ENCODE data around the gene TRIO. TPM values are rescaled to one million over a fixed set of nuclear protein-coding genes. Genes with fewer than 3 reads are reported as not detected.

Gene TRIO
- total RNA-seq, 2 experiments from 2014 or later = 3.6 to 4.6 TPM

- H3K9me3 Mint-ChIP-seq = no peaks in the 10 kb centered on the region
- intact Hi-C loops (cut with micrococcal nuclease) = no loop called here
- peaks cover 41% of the 10 kb centered on the region for H3K4me1 Mint-ChIP-seq (ENCODE audit: low read depth)
- no peaks in the 10 kb centered on the region for H3K36me3 Mint-ChIP-seq (ENCODE audit: low read depth)
- no peak overlapping the region for H3K27ac Mint-ChIP-seq
- CTCF ChIA-PET = interaction anchor here (1.2 kb wide), 1 partner anchor 18 kb away, joined by 4 read pairs; no protein-coding TSS in a partner anchor
- H3K4me3 Mint-ChIP-seq = no peak overlapping the region
- H3K27me3 Mint-ChIP-seq (ENCODE audit: low read depth) = peaks cover 2% of the 10 kb centered on the region
- no peak for DNase-seq
Measured at GRCh38 chr5:14417792-14418765, 274.9 kb downstream of the TRIO start.

GRCh38 chr5:14419686-14420085 is 276.5 kb downstream of the TRIO start:
- H3K4me1 Mint-ChIP-seq (ENCODE audit: low read depth) = peaks cover 34% of the 10 kb centered on the region
- H3K27ac Mint-ChIP-seq = no peak overlapping the region
- no peaks in the 10 kb centered on the region for H3K36me3 Mint-ChIP-seq (ENCODE audit: low read depth)
- intact Hi-C loops (cut with micrococcal nuclease) = no loop called here
- no peak for DNase-seq
- no peaks in the 10 kb centered on the region for H3K9me3 Mint-ChIP-seq
- H3K27me3 Mint-ChIP-seq (ENCODE audit: low read depth) = peaks cover 2% of the 10 kb centered on the region
- CTCF ChIA-PET = interaction anchor here (1.0 to 1.3 kb wide), 2 partner anchors 9 to 17 kb away, joined by 3 to 4 read pairs; no protein-coding TSS in a partner anchor
- H3K4me3 Mint-ChIP-seq = no peak overlapping the region

DNA sequence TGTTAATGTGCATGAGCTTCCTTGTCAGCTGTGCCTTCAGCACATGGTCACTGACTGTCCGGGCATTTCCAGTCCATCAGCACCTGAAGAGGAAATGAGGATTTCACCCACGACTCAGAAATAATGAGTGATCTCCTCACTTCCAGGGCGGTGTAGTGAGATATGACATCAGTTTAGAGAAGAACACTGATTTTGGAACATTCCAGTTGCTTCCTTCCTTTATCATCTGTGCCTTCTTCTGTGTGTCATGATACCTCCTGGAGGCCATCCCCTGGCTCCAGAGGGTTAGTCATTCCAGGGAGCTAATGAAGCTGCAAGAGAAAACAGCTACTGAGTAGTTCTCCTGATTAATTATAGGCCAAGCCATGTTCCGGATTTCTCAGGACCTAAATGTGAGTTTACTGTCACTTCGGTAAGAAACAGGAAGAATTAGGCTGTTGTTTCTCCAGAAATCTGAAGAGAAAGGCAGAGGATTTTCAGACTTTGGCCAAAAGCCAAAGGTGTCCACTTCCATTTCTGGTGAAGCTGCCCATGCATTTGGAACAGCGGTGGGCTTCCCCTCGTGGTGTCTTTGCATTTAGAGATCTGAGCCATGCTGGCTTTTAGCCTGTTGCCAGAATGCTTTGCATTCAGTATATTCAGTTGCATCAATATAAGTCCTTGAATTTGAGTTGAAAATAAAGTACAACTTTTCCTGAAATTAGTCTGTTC is 277.1 kb downstream of the TRIO start:
- H3K4me1 Mint-ChIP-seq (ENCODE audit: low read depth) = peaks cover 34% of the 10 kb centered on the region
- H3K27ac Mint-ChIP-seq = no peak overlapping the region
- H3K9me3 Mint-ChIP-seq = no peaks in the 10 kb centered on the region
- no peak overlapping the region for H3K4me3 Mint-ChIP-seq
- CTCF ChIA-PET = interaction anchor here (0.6 to 1.3 kb wide), 3 partner anchors 8 to 230 kb away, joined by 3 to 4 read pairs (median 3); no protein-coding TSS in a partner anchor
- DNase-seq = no peak
- intact Hi-C loops (cut with micrococcal nuclease) = no loop called here
- H3K27me3 Mint-ChIP-seq (ENCODE audit: low read depth) = peaks cover 2% of the 10 kb centered on the region
- H3K36me3 Mint-ChIP-seq (ENCODE audit: low read depth) = no peaks in the 10 kb centered on the region

GRCh38 chr5:14421851-14422250 is 278.7 kb downstream of the TRIO start:
- peaks cover 22% of the 10 kb centered on the region for H3K4me1 Mint-ChIP-seq (ENCODE audit: low read depth)
- CTCF ChIA-PET = interaction anchor here (0.6 to 0.9 kb wide), 2 partner anchors 23 to 156 kb away, joined by 3 read pairs; no protein-coding TSS in a partner anchor
- no peak overlapping the region for H3K4me3 Mint-ChIP-seq

GRCh38 chr5:14424011-14424685 is 281.0 kb downstream of the TRIO start:
- Mint-ChIP-seq H3K9me3 (no peaks in the 10 kb centered on the region), H3K27ac (peak overlapping the region; percentile 72), H3K4me3 (no peak overlapping the region), H3K4me1 (ENCODE audit: low read depth) (peaks cover 17% of the 10 kb centered on the region), H3K36me3 (ENCODE audit: low read depth) (no peaks in the 10 kb centered on the region), H3K27me3 (ENCODE audit: low read depth) (no peaks in the 10 kb centered on the region)
- intact Hi-C loops (cut with micrococcal nuclease) = loop anchor here (1.0 kb wide), 2 partner anchors 9 to 13 kb away; no protein-coding TSS in a partner anchor
- DNase-seq = peak; percentile 76
- CTCF ChIA-PET = no interaction called here

More at GRCh38 chr5:14421851-14422250, 278.7 kb downstream of the TRIO start:
- intact Hi-C loops (cut with micrococcal nuclease) = no loop called here
- no peak overlapping the region for H3K27ac Mint-ChIP-seq
- no peaks in the 10 kb centered on the region for H3K36me3 Mint-ChIP-seq (ENCODE audit: low read depth)
- H3K9me3 Mint-ChIP-seq = no peaks in the 10 kb centered on the region
- H3K27me3 Mint-ChIP-seq (ENCODE audit: low read depth) = peaks cover 2% of the 10 kb centered on the region
- no peak for DNase-seq

GRCh38 chr5:14425559-14425958 is 282.4 kb downstream of the TRIO start:
- H3K36me3 Mint-ChIP-seq (ENCODE audit: low read depth) = no peaks in the 10 kb centered on the region
- CTCF ChIA-PET = no interaction called here

DNA sequence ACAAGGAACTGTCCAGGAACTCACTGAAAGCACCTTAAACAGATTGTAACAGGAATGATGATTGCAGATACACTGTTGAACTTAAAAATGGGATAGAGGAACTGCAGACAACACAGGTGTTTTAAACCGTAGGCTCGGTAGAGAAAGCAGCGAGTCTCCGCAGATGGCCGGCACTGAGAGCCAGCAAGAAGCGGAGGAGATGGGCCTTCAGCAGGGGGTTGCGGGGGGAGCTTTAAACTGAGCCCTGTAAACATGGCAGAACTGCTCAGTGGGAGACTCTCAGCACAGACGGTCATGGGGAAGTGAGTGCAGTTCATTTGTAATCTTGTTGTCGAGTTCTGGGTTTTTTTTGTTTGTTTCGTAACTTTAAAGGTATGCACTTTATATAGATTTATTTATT is 283.4 kb downstream of the TRIO start:
- no peak for DNase-seq
- H3K9me3 Mint-ChIP-seq = no peaks in the 10 kb centered on the region
- CTCF ChIA-PET = no interaction called here
- H3K36me3 Mint-ChIP-seq (ENCODE audit: low read depth) = no peaks in the 10 kb centered on the region
- H3K4me1 Mint-ChIP-seq (ENCODE audit: low read depth) = peaks cover 17% of the 10 kb centered on the region
- no peaks in the 10 kb centered on the region for H3K27me3 Mint-ChIP-seq (ENCODE audit: low read depth)
- no peak overlapping the region for H3K27ac Mint-ChIP-seq
- no peak overlapping the region for H3K4me3 Mint-ChIP-seq
- intact Hi-C loops (cut with micrococcal nuclease) = no loop called here

More at GRCh38 chr5:14425559-14425958, 282.4 kb downstream of the TRIO start:
- Mint-ChIP-seq H3K4me3 (no peak overlapping the region), H3K27ac (no peak overlapping the region), H3K27me3 (ENCODE audit: low read depth) (no peaks in the 10 kb centered on the region), H3K9me3 (no peaks in the 10 kb centered on the region), H3K4me1 (ENCODE audit: low read depth) (peaks cover 17% of the 10 kb centered on the region)
- intact Hi-C loops (cut with micrococcal nuclease) = no loop called here
- DNase-seq = no peak

DNA sequence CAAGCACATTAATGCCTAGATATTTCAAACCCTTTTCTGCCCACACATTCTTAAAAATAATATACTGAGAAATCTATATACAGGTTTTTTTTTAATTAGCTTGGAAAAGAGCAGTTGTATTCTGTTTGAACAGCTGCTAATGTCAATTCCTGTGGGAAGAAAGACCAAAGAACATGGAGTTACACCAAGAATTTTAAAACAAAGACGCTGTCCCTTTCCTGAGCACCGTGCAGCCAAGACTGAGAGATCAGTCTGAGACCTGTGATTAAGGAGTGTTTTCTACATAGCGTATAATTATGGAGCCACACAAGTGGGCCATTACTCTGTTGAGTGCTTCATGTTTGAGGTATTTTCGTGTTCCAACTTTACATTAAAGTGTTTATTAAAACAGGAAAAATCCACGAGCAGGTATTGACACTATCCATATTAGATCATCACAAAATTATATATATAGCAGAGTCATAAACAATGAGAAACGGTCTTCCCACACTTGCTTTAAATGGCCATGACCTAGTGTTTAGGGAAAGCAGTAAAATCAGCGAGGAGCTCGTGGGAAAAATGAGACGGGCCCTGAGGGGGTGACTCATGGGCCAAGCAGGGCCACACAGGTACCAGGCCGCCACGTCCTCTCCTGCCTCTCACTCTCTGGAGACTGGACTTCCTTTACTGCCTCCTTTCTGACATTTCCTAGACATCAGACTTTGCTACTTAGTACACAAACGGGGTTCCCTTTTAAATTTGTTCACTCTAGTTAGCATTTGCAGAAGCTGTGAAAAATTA is 285.4 kb downstream of the TRIO start:
- Mint-ChIP-seq H3K36me3 (ENCODE audit: low read depth) (no peaks in the 10 kb centered on the region), H3K27ac (no peak overlapping the region), H3K27me3 (ENCODE audit: low read depth) (no peaks in the 10 kb centered on the region), H3K4me1 (ENCODE audit: low read depth) (peaks cover 16% of the 10 kb centered on the region), H3K4me3 (no peak overlapping the region), H3K9me3 (no peaks in the 10 kb centered on the region)
- CTCF ChIA-PET = interaction anchor here (1.3 kb wide), 1 partner anchor 9 kb away, joined by 3 read pairs; no protein-coding TSS in a partner anchor
- intact Hi-C loops (cut with micrococcal nuclease) = no loop called here
- DNase-seq = no peak

GRCh38 chr5:14429101-14430050 is 286.2 kb downstream of the TRIO start:
- no peaks in the 10 kb centered on the region for H3K36me3 Mint-ChIP-seq (ENCODE audit: low read depth)
- DNase-seq = no peak
- no peaks in the 10 kb centered on the region for H3K9me3 Mint-ChIP-seq
- no peaks in the 10 kb centered on the region for H3K27me3 Mint-ChIP-seq (ENCODE audit: low read depth)
- intact Hi-C loops (cut with micrococcal nuclease) = no loop called here
- peaks cover 11% of the 10 kb centered on the region for H3K4me1 Mint-ChIP-seq (ENCODE audit: low read depth)
- no peak overlapping the region for H3K27ac Mint-ChIP-seq
- no peak overlapping the region for H3K4me3 Mint-ChIP-seq
- CTCF ChIA-PET = interaction anchor here (1.3 kb wide), 1 partner anchor 10 kb away, joined by 3 read pairs; no protein-coding TSS in a partner anchor

- Mint-ChIP-seq H3K4me3 (no peak overlapping the region), H3K27me3 (ENCODE audit: low read depth) (no peaks in the 10 kb centered on the region), H3K9me3 (no peaks in the 10 kb centered on the region), H3K36me3 (ENCODE audit: low read depth) (no peaks in the 10 kb centered on the region), H3K27ac (no peak overlapping the region), H3K4me1 (ENCODE audit: low read depth) (peaks cover 4% of the 10 kb centered on the region)
- CTCF ChIA-PET = no interaction called here
- DNase-seq = no peak
- intact Hi-C loops (cut with micrococcal nuclease) = no loop called here
Measured at GRCh38 chr5:14431534-14431933, 288.4 kb downstream of the TRIO start.

All from activated naive CD4-positive, alpha-beta T cell treated with anti-CD3 and anti-CD28 coated beads for 36 hours (primary cell).